ENCODE measurements around the gene ZFYVE28.

The ZFYVE28 gene

GRCh38 chr4:2367626-2368025 is 50.8 kb downstream of the ZFYVE28 start:
- Histone ChIP-seq H3K4me3 (ENCODE audit: control insufficient read depth in 1 of 7, extremely low read depth in 1 of 7, insufficient read depth in 4 of 7, low read depth in 2 of 7, low read length in 6 of 7) (no peak overlapping the region), H3K4me1 (ENCODE audit: control extremely low read depth in 1 of 4, control insufficient read depth in 4 of 4, insufficient read depth in 4 of 4, low read length in 3 of 4) (peaks cover 0 to 11% (median 7%) of the 10 kb centered on the region in 4 experiments), H3K27me3 (replicated peaks in 2 of 5; ENCODE audit: control insufficient read depth in 4 of 5, insufficient read depth in 5 of 5, low read length in 4 of 5) (peaks cover 0 to 11% (median 0%) of the 10 kb centered on the region in 5 experiments), H3K27ac (ENCODE audit: insufficient read depth in 1 of 2, low read depth in 1 of 2, low read length in 2 of 2, poor library complexity in 1 of 2, severe bottlenecking in 2 of 2) (no peak overlapping the region), H3K36me3 (ENCODE audit: control insufficient read depth in 4 of 4, insufficient read depth in 4 of 4, low read length in 3 of 4) (no peaks in the 10 kb centered on the region), H3K9me3 (ENCODE audit: control extremely low read depth in 1 of 5, control insufficient read depth in 4 of 5, insufficient read depth in 2 of 5, low read depth in 1 of 5, low read length in 4 of 5) (peaks cover 0 to 14% (median 6%) of the 10 kb centered on the region in 5 experiments)
- POLR2A ChIA-PET, result no interaction called here
- WGBS (ENCODE audit: insufficient coverage), result 92% methylated on average over 7 of the region's 7 CpGs
- CTCF ChIA-PET, result interaction anchor here (0.8 to 1.5 kb wide), 5 partner anchors 13 to 148 kb away, joined by 3 to 9 read pairs (median 4); no protein-coding TSS in a partner anchor
- no peak for DNase-seq

- 91% methylated on average over 18 of the region's 20 CpGs for WGBS (ENCODE audit: insufficient coverage)
- POLR2A ChIA-PET, result no interaction called here
Observed at GRCh38 chr4:2366252-2367192, 51.9 kb downstream of the ZFYVE28 start.

GRCh38 chr4:2365913-2366210 is 52.6 kb downstream of the ZFYVE28 start:
- Histone ChIP-seq H3K27me3 (replicated peaks in 2 of 5; ENCODE audit: control insufficient read depth in 4 of 5, insufficient read depth in 5 of 5, low read length in 4 of 5) (peaks cover 0 to 11% (median 0%) of the 10 kb centered on the region in 5 experiments), H3K27ac (ENCODE audit: insufficient read depth in 1 of 2, low read depth in 1 of 2, low read length in 2 of 2, poor library complexity in 1 of 2, severe bottlenecking in 2 of 2) (no peak overlapping the region), H3K4me1 (ENCODE audit: control extremely low read depth in 1 of 4, control insufficient read depth in 4 of 4, insufficient read depth in 4 of 4, low read length in 3 of 4) (peaks cover 0 to 11% (median 7%) of the 10 kb centered on the region in 4 experiments), H3K9me3 (ENCODE audit: control extremely low read depth in 1 of 5, control insufficient read depth in 4 of 5, insufficient read depth in 2 of 5, low read depth in 1 of 5, low read length in 4 of 5) (peaks cover 0 to 14% (median 6%) of the 10 kb centered on the region in 5 experiments), H3K4me3 (ENCODE audit: control insufficient read depth in 1 of 7, extremely low read depth in 1 of 7, insufficient read depth in 4 of 7, low read depth in 2 of 7, low read length in 6 of 7) (no peak overlapping the region), H3K36me3 (ENCODE audit: control insufficient read depth in 4 of 4, insufficient read depth in 4 of 4, low read length in 3 of 4) (no peaks in the 10 kb centered on the region)
- ChIA-PET POLR2A (no interaction called here), CTCF (interaction anchor here (1.6 kb wide), 2 partner anchors 11 to 105 kb away, joined by 3 to 10 read pairs; no protein-coding TSS in a partner anchor)
- no peak for DNase-seq
- WGBS (ENCODE audit: insufficient coverage), result 89% methylated on average over 9 of the region's 9 CpGs

More at GRCh38 chr4:2366252-2367192, 51.9 kb downstream of the ZFYVE28 start:
- Histone ChIP-seq H3K4me3 (ENCODE audit: control insufficient read depth in 1 of 7, extremely low read depth in 1 of 7, insufficient read depth in 4 of 7, low read depth in 2 of 7, low read length in 6 of 7) (no peak overlapping the region), H3K36me3 (ENCODE audit: control insufficient read depth in 4 of 4, insufficient read depth in 4 of 4, low read length in 3 of 4) (no peaks in the 10 kb centered on the region), H3K27ac (ENCODE audit: insufficient read depth in 1 of 2, low read depth in 1 of 2, low read length in 2 of 2, poor library complexity in 1 of 2, severe bottlenecking in 2 of 2) (no peak overlapping the region), H3K4me1 (ENCODE audit: control extremely low read depth in 1 of 4, control insufficient read depth in 4 of 4, insufficient read depth in 4 of 4, low read length in 3 of 4) (peaks cover 0 to 11% (median 7%) of the 10 kb centered on the region in 4 experiments), H3K9me3 (ENCODE audit: control extremely low read depth in 1 of 5, control insufficient read depth in 4 of 5, insufficient read depth in 2 of 5, low read depth in 1 of 5, low read length in 4 of 5) (peaks cover 0 to 14% (median 6%) of the 10 kb centered on the region in 5 experiments), H3K27me3 (replicated peaks in 2 of 5; ENCODE audit: control insufficient read depth in 4 of 5, insufficient read depth in 5 of 5, low read length in 4 of 5) (peaks cover 0 to 11% (median 0%) of the 10 kb centered on the region in 5 experiments)
- CTCF ChIA-PET, result interaction anchor here (1.2 to 1.6 kb wide), 6 partner anchors 12 to 146 kb away, joined by 3 to 10 read pairs (median 4); no protein-coding TSS in a partner anchor
- no peak for DNase-seq

GRCh38 chr4:2365054-2365912 is 53.2 kb downstream of the ZFYVE28 start:
- POLR2A ChIA-PET, result no interaction called here
- CTCF ChIA-PET, result interaction anchor here (1.6 kb wide), 2 partner anchors 11 to 105 kb away, joined by 3 to 10 read pairs; no protein-coding TSS in a partner anchor

GRCh38 chr4:2364654-2365053 is 53.8 kb downstream of the ZFYVE28 start:
- no peaks in the 10 kb centered on the region for H3K36me3 ChIP-seq (ENCODE audit: control insufficient read depth in 4 of 4, insufficient read depth in 4 of 4, low read length in 3 of 4)
- peak; percentile 8 to 45 (median 27) for DNase-seq
- ChIA-PET POLR2A (interaction anchor here (0.5 kb wide), 1 partner anchor 131 kb away, joined by 3 read pairs; no protein-coding TSS in a partner anchor), CTCF (no interaction called here)
- H3K27me3 ChIP-seq (replicated peaks in 2 of 5; ENCODE audit: control insufficient read depth in 4 of 5, insufficient read depth in 5 of 5, low read length in 4 of 5), result peaks cover 0 to 11% (median 0%) of the 10 kb centered on the region in 5 experiments
- peaks cover 0 to 14% (median 6%) of the 10 kb centered on the region in 5 experiments for H3K9me3 ChIP-seq (ENCODE audit: control extremely low read depth in 1 of 5, control insufficient read depth in 4 of 5, insufficient read depth in 2 of 5, low read depth in 1 of 5, low read length in 4 of 5)
- H3K27ac ChIP-seq (ENCODE audit: insufficient read depth in 1 of 2, low read depth in 1 of 2, low read length in 2 of 2, poor library complexity in 1 of 2, severe bottlenecking in 2 of 2), result no peak overlapping the region
- H3K4me1 ChIP-seq (ENCODE audit: control extremely low read depth in 1 of 4, control insufficient read depth in 4 of 4, insufficient read depth in 4 of 4, low read length in 3 of 4), result peaks cover 0 to 11% (median 7%) of the 10 kb centered on the region in 4 experiments
- H3K4me3 ChIP-seq (ENCODE audit: control insufficient read depth in 1 of 7, extremely low read depth in 1 of 7, insufficient read depth in 4 of 7, low read depth in 2 of 7, low read length in 6 of 7), result peak overlapping the region in 5 of 7 experiments; percentile 31 to 75 (median 54)
- WGBS (ENCODE audit: insufficient coverage), result 12% methylated on average over 39 of the region's 47 CpGs

More at GRCh38 chr4:2365054-2365912, 53.2 kb downstream of the ZFYVE28 start:
- no peak overlapping the region for H3K27ac ChIP-seq (ENCODE audit: insufficient read depth in 1 of 2, low read depth in 1 of 2, low read length in 2 of 2, poor library complexity in 1 of 2, severe bottlenecking in 2 of 2)
- no peaks in the 10 kb centered on the region for H3K36me3 ChIP-seq (ENCODE audit: control insufficient read depth in 4 of 4, insufficient read depth in 4 of 4, low read length in 3 of 4)
- H3K9me3 ChIP-seq (ENCODE audit: control extremely low read depth in 1 of 5, control insufficient read depth in 4 of 5, insufficient read depth in 2 of 5, low read depth in 1 of 5, low read length in 4 of 5), result peaks cover 0 to 14% (median 6%) of the 10 kb centered on the region in 5 experiments
- H3K4me1 ChIP-seq (ENCODE audit: control extremely low read depth in 1 of 4, control insufficient read depth in 4 of 4, insufficient read depth in 4 of 4, low read length in 3 of 4), result peaks cover 0 to 11% (median 7%) of the 10 kb centered on the region in 4 experiments
- 55% methylated on average over 34 of the region's 41 CpGs for WGBS (ENCODE audit: insufficient coverage)
- peak in 1 of 3 donors; percentile 21 for DNase-seq
- H3K27me3 ChIP-seq (replicated peaks in 2 of 5; ENCODE audit: control insufficient read depth in 4 of 5, insufficient read depth in 5 of 5, low read length in 4 of 5), result peaks cover 0 to 11% (median 0%) of the 10 kb centered on the region in 5 experiments
- peak overlapping the region in 3 of 7 experiments; percentile 48 to 75 (median 54) for H3K4me3 ChIP-seq (ENCODE audit: control insufficient read depth in 1 of 7, extremely low read depth in 1 of 7, insufficient read depth in 4 of 7, low read depth in 2 of 7, low read length in 6 of 7)

- H3K4me3 ChIP-seq (ENCODE audit: control insufficient read depth in 1 of 7, extremely low read depth in 1 of 7, insufficient read depth in 4 of 7, low read depth in 2 of 7, low read length in 6 of 7), result peak overlapping the region in 5 of 7 experiments; percentile 31 to 75 (median 54)
- peaks cover 0 to 11% (median 7%) of the 10 kb centered on the region in 4 experiments for H3K4me1 ChIP-seq (ENCODE audit: control extremely low read depth in 1 of 4, control insufficient read depth in 4 of 4, insufficient read depth in 4 of 4, low read length in 3 of 4)
- no peak overlapping the region for H3K27ac ChIP-seq (ENCODE audit: insufficient read depth in 1 of 2, low read depth in 1 of 2, low read length in 2 of 2, poor library complexity in 1 of 2, severe bottlenecking in 2 of 2)
- ChIA-PET CTCF (interaction anchor here (1.6 kb wide), 1 partner anchor 10 kb away, joined by 3 read pairs; no protein-coding TSS in a partner anchor), POLR2A (interaction anchor here (0.5 kb wide), 1 partner anchor 131 kb away, joined by 3 read pairs; no protein-coding TSS in a partner anchor)
- H3K27me3 ChIP-seq (replicated peaks in 2 of 5; ENCODE audit: control insufficient read depth in 4 of 5, insufficient read depth in 5 of 5, low read length in 4 of 5), result peaks cover 0 to 11% (median 0%) of the 10 kb centered on the region in 5 experiments
- peaks cover 0 to 9% (median 4%) of the 10 kb centered on the region in 5 experiments for H3K9me3 ChIP-seq (ENCODE audit: control extremely low read depth in 1 of 5, control insufficient read depth in 4 of 5, insufficient read depth in 2 of 5, low read depth in 1 of 5, low read length in 4 of 5)
- no peaks in the 10 kb centered on the region for H3K36me3 ChIP-seq (ENCODE audit: control insufficient read depth in 4 of 4, insufficient read depth in 4 of 4, low read length in 3 of 4)
- no peak for DNase-seq
- WGBS (ENCODE audit: insufficient coverage), result 69% methylated on average over 15 of the region's 17 CpGs
Observed at GRCh38 chr4:2363951-2364653, 54.3 kb downstream of the ZFYVE28 start.
